K562 (cell line): Measurements from ENCODE around the gene OR2L13. TPM values are rescaled to one million over a fixed set of nuclear protein-coding genes. Genes with fewer than 3 reads are reported as not detected.

Experiments
- ATAC-seq: fragments of 200-7000 bp; cut with Tn5 transposase; 3 replicates; pipeline ENCODE4 v1.9.1; 2020; ENCODE audit warnings: moderate library complexity
- BruUV-seq: library from RNA; stranded (reverse); fragments of 400-500 nt; replicated peaks from 2 replicates; lab custom pipeline; 2021; lab: Mats Ljungman, UMichigan
- CTCF ChIA-PET: fragments of 300-600 bp; formaldehyde crosslinking; extraction: SDS; loops from one replicate; lab custom pipeline; 2021; ENCODE audit warnings: low intra/inter-chr PET ratio; lab: Yijun Ruan, JAX
- POLR2A ChIA-PET: fragments of 300-600, 350-650 bp; sonication (Branson Sonifier 250); formaldehyde crosslinking; extraction: SDS; loops from one replicate; lab custom pipeline; 2021; ENCODE audit warnings: antibody characterized with exemption, inconsistent platforms; lab: Yijun Ruan, JAX
- DNase-seq, 4 experiments: peaks; one replicate each; pipeline versions ENCODE4 v3.0.0 to v3.0.0-alpha.2; 2011 to 2018; ENCODE audit warnings: low spot score in 3 of 4, mixed read lengths in 3 of 4; ENCODE audit errors: extremely low read depth in 1 of 4
- FAIRE-seq: peaks from 2 replicates; lab custom pipeline; 2011; peaks lifted over from hg19 to GRCh38; lab: Jason Lieb, UNC
- H2AFZ ChIP-seq: 2 replicates; pipeline ENCODE4 v1.6.0; 2011; ENCODE audit warnings: low read depth, low read length, control low read depth, inconsistent platforms
- H3K27ac ChIP-seq: fragments of 200-600 bp; 3 replicates; pipeline ENCODE4 v1.8.0; 2011; ENCODE audit warnings: low read depth, mild to moderate bottlenecking, control low read depth, inconsistent platforms, low read length, moderate library complexity, mixed read lengths; ENCODE audit errors: extremely low read depth
- H3K27me3 ChIP-seq, 2 experiments: fragments of 300-600 bp in 1 of 2; 2 replicates in 1 of 2; 3 replicates in 1 of 2; pipeline versions ENCODE4 v1.6.0 to v1.8.0; 2011; ENCODE audit warnings: inconsistent platforms in 2 of 2, low read length in 2 of 2, mild to moderate bottlenecking in 1 of 2, mixed read lengths in 1 of 2, moderate library complexity in 1 of 2; ENCODE audit not compliant: control insufficient read depth in 2 of 2, insufficient read depth in 2 of 2
- H3K36me3 ChIP-seq: fragments of 300-600 bp; 3 replicates; pipeline ENCODE4 v1.8.0; 2011; ENCODE audit warnings: mild to moderate bottlenecking, low read length, inconsistent platforms; ENCODE audit not compliant: control insufficient read depth, insufficient read depth
- H3K4me1 ChIP-seq, 2 experiments: fragments of 200-600 bp in 1 of 2; replicated peaks in 1 of 2; 2 replicates in 1 of 2; 3 replicates in 1 of 2; pipeline versions ENCODE4 v1.5.1 to v1.8.0; 2011; ENCODE audit warnings: inconsistent platforms in 2 of 2, low read length in 2 of 2, mild to moderate bottlenecking in 1 of 2, mixed read lengths in 1 of 2, moderate library complexity in 1 of 2; ENCODE audit not compliant: control insufficient read depth in 2 of 2, insufficient read depth in 2 of 2
- H3K4me2 ChIP-seq: 2 replicates; pipeline ENCODE4 v1.6.1; 2011; ENCODE audit warnings: low read length, control low read depth, inconsistent platforms, mixed read lengths; ENCODE audit not compliant: insufficient read depth
- H3K4me3 ChIP-seq: fragments of 200-600 bp; sonication (generic), shearing (Covaris generic); 2 replicates; pipeline ENCODE4 v1.5.1; 2016; ENCODE audit warnings: control low read depth, inconsistent platforms
- H3K79me2 ChIP-seq: fragments of 200-600 bp; 3 replicates; pipeline ENCODE4 v1.8.0; 2011; ENCODE audit warnings: low read length, inconsistent platforms; ENCODE audit not compliant: control insufficient read depth, insufficient read depth
- H3K9ac ChIP-seq, 2 experiments: 2 replicates each; pipeline versions ENCODE4 v1.6.0 to v1.6.1; 2011; ENCODE audit warnings: low read depth in 2 of 2, low read length in 2 of 2, control low read depth in 1 of 2, inconsistent platforms in 1 of 2, mild to moderate bottlenecking in 1 of 2, mixed read lengths in 1 of 2; ENCODE audit not compliant: insufficient read depth in 1 of 2
- H3K9me1 ChIP-seq: one replicate; pipeline ENCODE4 v1.6.0; 2011; ENCODE audit warnings: inconsistent platforms, mild to moderate bottlenecking, low read length, moderate library complexity; ENCODE audit not compliant: control insufficient read depth, insufficient read depth
- H3K9me3 ChIP-seq: replicated peaks from 2 replicates; pipeline ENCODE4 v1.5.1; 2011; ENCODE audit warnings: low read depth, low read length, inconsistent platforms; ENCODE audit not compliant: control insufficient read depth, insufficient read depth
- H4K20me1 ChIP-seq: replicated peaks from 2 replicates; pipeline ENCODE4 v1.6.1; 2011; ENCODE audit warnings: low read length, inconsistent platforms, mixed read lengths; ENCODE audit not compliant: control insufficient read depth, insufficient read depth
- CBX3 ChIP-seq, 2 experiments: IDR thresholded peaks; 1 replicate in 1 of 2; 2 replicates in 1 of 2; pipeline ENCODE4 v1.6.1; 2012; ENCODE audit warnings: inconsistent platforms in 2 of 2, low read length in 2 of 2, borderline replicate concordance in 1 of 2, control low read depth in 1 of 2
- PHF8 ChIP-seq: fragments of 200-600 bp; sonication (generic); IDR thresholded peaks from 2 replicates; pipeline ENCODE4 v1.6.1; 2012; ENCODE audit warnings: mixed run types, mild to moderate bottlenecking, inconsistent platforms, low read length, moderate library complexity, borderline replicate concordance
- RREB1 ChIP-seq: fragments of 250-450 bp; sonication (Bioruptor Pico); IDR thresholded peaks from 2 replicates; pipeline ENCODE4 v1.4.0; 2020
- ZNF239 ChIP-seq: fragments of 250-450 bp; sonication (Bioruptor Pico); IDR thresholded peaks from 2 replicates; pipeline ENCODE4 v1.4.0; 2020; ENCODE audit warnings: mild to moderate bottlenecking
- ZNF561 ChIP-seq: fragments of 450-650 bp; formaldehyde crosslinking; conservative IDR thresholded peaks from 2 replicates; pipeline ENCODE4 v1.4.0; 2020; ENCODE audit warnings: mild to moderate bottlenecking, moderate library complexity
- WGBS: fragments of 100-300 bp; shearing (Covaris generic); methylation state at CpG from one replicate; pipeline ENCODE4 v1.1.6; 2016; ENCODE audit warnings: low coverage, mixed read lengths; ENCODE audit not compliant: insufficient coverage; ENCODE audit errors: missing lambda C conversion rate; 5-methylcytosine and 5-hydroxymethylcytosine counted together
- in situ Hi-C: fragments of 300-500 bp; cut with MboI; formaldehyde crosslinking; loops from 4 replicates; pipeline ENCODE4 v1.15.0; 2018; ENCODE audit warnings: inconsistent platforms, mixed read lengths
- intact Hi-C: fragments of 100-400 bp; cut with micrococcal nuclease; formaldehyde crosslinking; loops from 2 replicates; pipeline ENCODE4 v1.14.2; 2022
- polyA plus RNA-seq, 8 experiments: library from polyadenylated mRNA; depleted of rRNA in 4 of 8; stranded (reverse) in 5 of 8; unstranded in 3 of 8; fragments of >200 nt; fragmentation: Nextera tagmentation in 2 of 8; fragmentation: Illumina TruSeq in 1 of 8; extraction: Ambion mirVana in 2 of 8; extraction: Trizol in 1 of 8; gene quantifications; 2 replicates each; pipeline versions ENCODE4 v1.2.1 to v1.2.3, GENCODE V29; 2011 to 2014; ENCODE audit warnings: inconsistent platforms in 1 of 8, missing spikeins in 1 of 8
- total RNA-seq, 7 experiments: library from RNA; depleted of rRNA in 6 of 7; stranded (reverse); fragments of >200 nt in 6 of 7; fragmentation: Illumina TruSeq in 2 of 7; extraction: Trizol in 2 of 7; gene quantifications; 2 replicates each; pipeline versions ENCODE4 v1.2.1 to v1.2.3, GENCODE V29; 2011 to 2021; ENCODE audit warnings: low replicate concordance in 1 of 7

Gene OR2L13
- total and polyA plus RNA-seq, 9 of the 15 experiments (the other 6 are each of a cell fraction or from before 2014, with no cell fraction given): not detected

- ATAC-seq: no peak
- BruUV-seq: no TSS peak
- H3K27me3 ChIP-seq: no peaks in the 10 kb centered on the region
- TF ChIP-seq ZNF561 (CRISPR knock-in tag) (0 out of 2 replicates have a peak, but pooled peaks have one; percentile 70), CBX3 (IDR thresholded peaks at IDR 0.05; ENCODE audit: borderline replicate concordance in 1 of 2, low read length in 2 of 2) (0 out of 3 replicates have a peak, but pooled peaks of 1 of the 2 experiments have one; percentile 45), RREB1 (no peak), ZNF239 (no peak), PHF8 (no peak)
- CTCF ChIA-PET: no interaction called here
- no peak for DNase-seq
- no peaks in the 10 kb centered on the region for H4K20me1 ChIP-seq
- no peak overlapping the region for H3K9ac ChIP-seq
- H3K4me3 ChIP-seq: no peak overlapping the region
- POLR2A ChIA-PET: no interaction called here
- H3K27ac ChIP-seq: no peak overlapping the region
- no peaks in the 10 kb centered on the region for H3K4me1 ChIP-seq
- H3K36me3 ChIP-seq: no peaks in the 10 kb centered on the region
- in situ Hi-C loops (no loop called here), intact Hi-C loops (no loop called here)
- H3K9me1 ChIP-seq: no peaks in the 10 kb centered on the region
- no peak overlapping the region for H2AFZ ChIP-seq
- H3K4me2 ChIP-seq: no peak overlapping the region
- peaks cover 3% of the 10 kb centered on the region; the same call in 1 of the 2 replicates for H3K9me3 ChIP-seq
- WGBS: under 1% methylated on average over 5 of the region's 5 CpGs
- no peaks in the 10 kb centered on the region for H3K79me2 ChIP-seq
- FAIRE-seq: no peak
Observed at GRCh38 chr1:248111157-248111556, 16.2 kb downstream of the OR2L13 start.
